GM18498 (cell line): ENCODE measurements around the gene SLC2A13.
"Not testable (repeated sequence)": the region's sequence is repeated elsewhere in the genome, so short reads cannot be mapped to it uniquely, and the experiment has no call there.

ENCODE experiments used
- ATAC-seq: cut with Tn5 transposase; IDR thresholded peaks from one replicate; pipeline ENCODE4 v1.9.1; 2021; ENCODE audit warnings: mild to moderate bottlenecking, moderate library complexity; ENCODE audit not compliant: unreplicated experiment

The SLC2A13 gene

DNA sequence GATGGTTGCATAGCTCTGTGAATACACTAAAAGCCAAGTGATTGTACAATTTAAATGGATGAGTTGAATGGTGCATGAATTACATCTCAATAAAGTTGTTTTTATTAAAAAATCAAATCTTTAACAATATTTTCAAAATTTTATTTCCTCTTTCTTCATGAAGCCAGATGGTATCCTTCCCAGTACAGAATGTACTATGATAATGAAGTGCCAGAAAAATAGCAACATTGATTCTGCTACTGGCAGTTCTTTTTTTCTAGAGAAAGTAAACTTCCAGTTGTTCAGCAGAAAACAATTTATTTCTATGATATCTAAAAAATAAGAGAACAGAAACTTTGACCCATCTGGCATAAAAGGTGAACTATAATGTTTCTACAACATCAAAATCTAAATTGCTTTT lies 61.5 kb downstream of the SLC2A13 start:
- no peak for ATAC-seq

GRCh38 chr12:40039598-40039997 lies 66.3 kb downstream of the SLC2A13 start:
- no peak for ATAC-seq

GRCh38 chr12:40038619-40039018 lies 67.3 kb downstream of the SLC2A13 start:
- ATAC-seq: no peak

GRCh38 chr12:40034712-40035111 lies 71.2 kb downstream of the SLC2A13 start:
- no peak for ATAC-seq

DNA sequence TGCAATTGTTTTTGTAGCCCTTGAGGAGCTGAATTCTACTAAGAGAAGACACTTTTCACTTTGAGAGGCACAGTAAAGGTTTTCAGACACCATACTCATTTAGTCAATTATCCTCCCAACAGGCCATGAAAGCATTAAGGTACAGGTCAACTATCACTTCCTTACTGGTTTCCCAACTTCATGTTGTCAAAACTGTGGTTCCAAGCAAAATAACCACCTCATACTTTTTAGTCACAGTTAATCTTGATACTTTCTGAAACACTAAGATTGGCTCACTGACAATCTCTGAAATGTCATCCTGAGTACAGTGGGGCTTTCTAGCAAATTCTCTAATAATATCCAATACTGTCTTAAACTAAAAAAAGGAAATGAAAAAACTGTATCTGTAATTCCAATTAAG lies 71.7 kb downstream of the SLC2A13 start:
- no peak for ATAC-seq

GRCh38 chr12:40033242-40033630 lies 72.6 kb downstream of the SLC2A13 start:
- ATAC-seq: peak; percentile 77

GRCh38 chr12:40032433-40033241 lies 73.2 kb downstream of the SLC2A13 start:
- ATAC-seq: peak; percentile 12

DNA sequence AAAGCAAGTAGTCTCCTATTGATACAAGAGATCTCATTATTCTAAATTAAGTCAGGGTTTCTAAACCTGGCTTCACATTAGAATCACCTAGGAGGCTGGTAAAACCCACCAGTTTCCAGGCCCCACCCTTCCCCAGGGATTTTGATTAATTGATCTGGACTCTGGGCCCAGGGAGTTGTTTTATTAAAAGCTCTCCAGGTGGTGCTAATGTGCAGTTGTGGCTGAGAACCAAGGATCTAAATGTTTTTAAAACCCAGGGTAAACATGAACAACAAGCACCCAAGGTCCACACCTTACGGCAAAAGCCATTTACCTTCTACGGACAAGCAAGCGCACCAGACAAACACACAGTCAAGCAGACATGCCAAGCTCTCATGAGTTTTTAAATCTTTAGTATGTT lies 73.9 kb downstream of the SLC2A13 start:
- no peak for ATAC-seq

DNA sequence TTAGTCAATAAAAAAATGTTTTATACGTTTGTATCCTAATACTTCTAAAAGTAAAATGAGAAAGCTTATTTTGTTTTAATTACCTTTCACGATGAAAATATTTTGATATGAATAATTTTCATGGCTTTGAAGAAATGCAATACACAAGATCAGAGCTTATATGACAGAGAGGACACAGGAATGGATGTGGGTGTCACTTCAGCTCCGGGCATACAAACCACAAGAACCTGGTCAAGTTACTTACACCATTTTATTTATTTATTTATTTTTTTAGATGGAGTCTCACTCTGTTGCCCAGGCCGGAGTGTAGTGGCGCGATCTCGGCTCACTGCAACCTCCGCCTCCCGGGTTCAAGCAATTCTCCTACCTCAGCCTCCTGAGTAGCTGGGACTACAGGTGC lies 74.9 kb downstream of the SLC2A13 start:
- ATAC-seq: not testable (repeated sequence)

- ATAC-seq: no peak
Observed at GRCh38 chr12:40028296-40028695, 77.6 kb downstream of the SLC2A13 start.

GRCh38 chr12:40022850-40023249 lies 83.0 kb downstream of the SLC2A13 start:
- no peak for ATAC-seq

GRCh38 chr12:40020261-40020691 lies 85.6 kb downstream of the SLC2A13 start:
- ATAC-seq: no peak

DNA sequence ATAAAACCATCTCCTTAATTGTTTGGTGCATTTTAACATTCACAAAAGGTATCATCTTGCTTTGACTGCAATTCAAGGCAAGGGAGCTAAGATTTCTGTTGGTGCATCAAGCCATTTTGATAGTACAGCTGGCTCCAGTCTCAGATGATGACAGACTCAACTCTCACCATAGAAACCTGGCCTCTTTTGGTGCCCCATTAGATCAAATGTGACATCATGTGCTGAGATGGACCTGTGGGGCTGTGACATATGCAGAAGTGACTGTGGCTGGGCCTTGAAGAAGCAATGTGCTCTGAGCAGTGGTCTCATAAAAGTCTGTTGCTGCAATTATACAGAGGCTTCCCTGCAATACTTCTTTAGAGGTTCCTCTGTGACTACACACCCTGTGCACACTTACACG lies 88.4 kb downstream of the SLC2A13 start:
- no peak for ATAC-seq

GRCh38 chr12:40016980-40017379 lies 88.9 kb downstream of the SLC2A13 start:
- ATAC-seq: no peak

DNA sequence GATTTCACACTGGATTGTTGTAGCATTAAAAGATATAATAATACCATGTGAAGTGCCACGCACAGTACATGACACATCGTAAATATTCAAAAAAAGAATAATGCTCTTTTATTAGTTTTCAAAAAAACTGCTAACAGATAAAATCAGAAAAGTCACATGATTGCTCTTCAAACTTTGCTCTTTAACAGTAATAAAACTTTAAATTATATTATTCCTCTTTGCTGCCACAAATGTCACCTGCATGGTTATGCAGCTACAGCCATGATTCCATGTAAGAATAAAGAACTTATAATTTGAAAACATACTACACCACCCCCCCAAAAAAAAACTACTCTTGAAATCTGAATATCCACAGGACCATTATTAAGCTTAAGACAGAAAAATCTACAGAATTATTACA lies 90.0 kb downstream of the SLC2A13 start:
- no peak for ATAC-seq

DNA sequence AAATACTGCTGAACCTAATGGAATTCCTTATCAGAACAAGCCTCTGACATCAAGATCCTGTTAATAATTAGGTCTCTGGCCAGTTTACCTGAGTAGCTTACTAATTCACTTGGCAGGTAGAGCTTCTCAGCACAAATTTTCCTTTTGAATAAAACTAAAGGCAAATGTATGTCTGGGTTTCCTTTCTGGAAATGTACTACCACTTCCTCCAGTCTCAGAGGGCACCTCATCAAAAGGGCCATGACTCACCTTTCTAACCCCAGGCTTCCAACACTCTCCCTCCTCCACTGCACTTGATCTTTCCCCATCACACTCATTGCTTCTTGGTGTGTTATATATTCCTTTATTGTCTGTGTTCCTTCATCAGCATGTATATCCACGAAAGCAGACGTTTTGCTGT lies 90.5 kb downstream of the SLC2A13 start:
- no peak for ATAC-seq

- ATAC-seq: no peak
Observed at GRCh38 chr12:40013847-40014246, 92.0 kb downstream of the SLC2A13 start.

- no peak for ATAC-seq
Observed at GRCh38 chr12:40013292-40013691, 92.6 kb downstream of the SLC2A13 start.

DNA sequence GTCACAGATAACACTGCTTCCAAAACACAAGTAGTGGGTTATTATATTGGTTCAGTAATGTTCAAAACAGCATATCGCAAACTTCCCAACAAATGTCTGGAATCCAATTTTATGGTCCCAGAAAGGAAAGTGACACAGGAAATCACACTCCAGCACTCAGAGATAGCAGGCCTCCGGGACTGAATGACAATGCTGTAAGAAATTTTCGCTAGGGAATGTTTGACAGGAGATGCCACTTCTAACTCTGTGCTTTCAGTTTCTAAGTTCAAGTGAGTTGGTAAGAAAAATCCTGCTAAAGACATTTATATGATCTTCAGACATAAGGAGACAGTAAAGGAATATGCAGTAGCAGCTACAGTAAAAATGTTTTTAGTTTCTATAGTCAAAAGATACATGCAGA lies 93.2 kb downstream of the SLC2A13 start:
- no peak for ATAC-seq

- ATAC-seq: peak; percentile 38
Observed at GRCh38 chr12:40011775-40012129, 94.1 kb downstream of the SLC2A13 start.

- peak; percentile 93 for ATAC-seq
Observed at GRCh38 chr12:40010899-40011774, 94.7 kb downstream of the SLC2A13 start.
